Aortic smooth muscle cell (primary cell): ENCODE measurements around the gene ACTN4. TPM values are rescaled to one million over a fixed set of nuclear protein-coding genes. Genes with fewer than 3 reads are reported as not detected.

Source experiments
- total RNA-seq: library from RNA; depleted of rRNA; stranded (reverse); fragments of >200 nt; gene quantifications from 2 replicates; pipeline ENCODE4 v1.2.3, GENCODE V29; 2014

Gene ACTN4
- 256 and 342 TPM in 2 replicates for total RNA-seq

DNA sequence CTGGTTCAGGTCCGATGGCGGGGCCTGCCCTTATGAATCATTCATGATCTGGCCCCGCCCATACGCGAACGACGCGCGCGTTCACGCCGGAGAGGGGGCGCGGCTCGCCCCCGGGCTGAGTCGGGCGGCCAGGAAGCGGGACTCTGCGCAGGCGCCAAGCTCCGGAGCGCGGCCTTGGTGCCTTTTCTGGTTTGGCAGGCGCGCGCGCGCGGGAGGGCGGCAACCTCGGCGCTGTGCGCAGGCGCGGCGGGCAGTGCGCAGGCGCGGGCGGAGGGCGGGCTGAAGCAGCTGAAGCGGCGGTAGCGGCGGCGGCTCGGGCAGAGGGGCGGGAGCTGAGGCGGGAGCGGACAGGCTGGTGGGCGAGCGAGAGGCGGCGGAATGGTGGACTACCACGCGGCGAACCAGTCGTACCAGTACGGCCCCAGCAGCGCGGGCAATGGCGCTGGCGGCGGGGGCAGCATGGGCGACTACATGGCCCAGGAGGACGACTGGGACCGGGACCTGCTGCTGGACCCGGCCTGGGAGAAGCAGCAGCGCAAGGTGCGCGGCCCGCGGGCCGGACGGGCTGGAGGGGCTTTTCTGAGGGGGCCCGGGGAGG lies at the start of gene ACTN4:
TSS of gene ACTN4 (plus strand) at position 282 of the 598 bp plus-strand sequence. CDS start at position 379, 97 bp downstream.

GRCh38 chr19:38617764-38618589 lies 29.5 kb upstream of the ACTN4 start, which contains the start of gene MAP4K1:
Gene MAP4K1 (minus strand): TSS chr19:38617953. CDS start chr19:38617895, 58 bp downstream.

DNA sequence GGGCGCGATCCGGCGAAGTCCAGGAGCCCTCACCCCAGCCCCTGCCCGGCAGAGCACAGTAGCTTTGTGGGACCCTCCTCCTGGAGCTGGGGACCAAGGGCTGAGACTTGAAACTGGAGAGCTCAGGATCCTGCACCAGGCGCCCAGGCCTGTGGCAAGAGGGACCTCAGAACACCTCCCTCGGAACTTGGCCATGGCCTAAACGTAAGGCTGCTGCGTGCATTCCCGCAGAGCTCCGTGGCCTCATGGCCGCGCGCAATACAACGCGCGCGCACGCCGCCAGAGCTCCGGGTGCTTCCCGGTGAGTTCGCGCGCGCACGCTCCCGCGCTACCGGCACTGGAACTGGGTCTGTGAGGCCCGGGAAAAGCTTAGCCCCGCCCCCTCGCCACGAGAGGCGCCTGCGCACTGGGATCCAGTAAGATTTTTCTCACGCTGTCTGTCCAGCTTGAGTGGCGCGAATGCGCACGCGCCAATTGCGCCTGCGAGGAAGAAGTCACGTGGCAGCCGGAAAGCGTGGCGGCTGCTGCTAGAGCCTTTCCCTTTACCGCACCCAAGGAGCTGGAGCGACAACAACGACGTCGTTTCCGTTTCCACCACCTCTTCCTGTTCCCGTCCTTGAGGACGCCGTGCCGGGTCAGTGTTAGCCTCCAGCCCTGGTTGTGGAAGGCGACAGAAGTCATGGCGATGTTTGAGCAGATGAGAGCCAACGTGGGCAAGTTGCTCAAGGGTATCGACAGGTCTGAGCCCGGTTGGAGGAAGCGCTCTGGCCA lies 28.7 kb upstream of the ACTN4 start, which contains the start of gene EIF3K:
TSS of gene EIF3K (plus strand) at position 599 of the 771 bp plus-strand sequence. CDS start at position 680, 81 bp downstream.

DNA sequence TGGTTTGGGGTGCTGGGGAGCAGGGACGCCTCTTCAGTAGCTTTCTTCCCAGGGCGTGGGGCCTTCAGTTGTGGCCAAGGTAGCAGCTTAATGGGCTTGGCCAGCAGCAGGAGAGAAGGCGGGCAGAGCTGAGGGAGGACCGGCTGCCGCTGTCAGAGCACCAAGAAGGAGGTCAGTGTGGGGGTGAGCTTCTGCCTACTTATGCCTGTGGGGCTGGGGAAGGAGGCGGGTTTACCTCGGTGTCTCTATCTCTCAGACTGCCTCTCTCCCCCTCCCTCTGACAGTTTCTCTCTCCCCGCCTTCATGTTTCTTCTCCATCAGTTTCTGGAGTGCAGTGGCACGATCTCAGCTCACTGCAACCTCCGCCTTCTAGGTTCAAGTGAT lies 96.8 kb downstream of the ACTN4 start, which contains the start of gene CAPN12:
TSS of gene CAPN12 (minus strand) at position 177 of the 384 bp plus-strand sequence. CDS start 309 bp downstream, outside the sequence.

DNA sequence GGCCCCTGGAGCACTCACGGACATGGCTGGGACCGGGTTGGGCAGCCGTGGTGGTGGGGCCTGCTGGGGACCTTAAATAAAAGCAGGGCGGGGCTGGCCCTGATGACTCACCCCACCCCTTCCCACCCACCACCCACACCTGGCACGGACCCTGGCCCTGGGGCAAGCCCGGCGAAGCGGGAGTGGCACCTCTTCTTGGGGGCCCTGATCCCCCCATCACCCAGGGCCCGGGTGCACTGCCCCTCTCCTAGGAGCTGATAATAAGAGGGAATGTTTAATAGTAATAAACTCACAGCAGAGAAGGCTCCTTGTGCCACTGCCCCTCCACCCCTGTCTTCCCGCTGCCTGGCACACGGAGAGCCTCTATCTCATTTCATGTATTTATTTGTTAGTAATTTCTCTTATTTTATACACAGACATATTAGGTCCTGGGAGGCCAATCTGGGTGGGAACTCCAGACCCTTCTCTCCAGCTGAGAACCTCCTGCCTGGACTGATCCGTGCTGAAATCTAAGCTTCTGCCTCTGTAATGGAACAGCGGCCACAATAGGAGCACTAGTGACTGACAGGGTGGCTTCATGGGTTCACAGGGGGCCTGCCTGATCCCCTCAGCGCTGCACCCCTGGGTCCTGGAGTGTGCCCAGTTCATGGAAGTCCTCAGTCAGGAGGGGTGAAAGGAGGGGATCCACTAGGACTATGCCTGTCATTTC lies 126.2 kb downstream of the ACTN4 start, which contains the start of gene LGALS7:
TSS of gene LGALS7 (minus strand) at position 49 of the 709 bp plus-strand sequence. CDS start at position 24, 25 bp downstream.

Other genes with a start within 250 kb of the ACTN4 start
- 9.9 and 11.4 TPM in 2 replicates for gene FAM98C, start 244.6 kb upstream of the ACTN4 start, total RNA-seq
- not detected in 2 replicates for gene RASGRP4, start 221.4 kb upstream of the ACTN4 start, total RNA-seq
- gene RYR1, start 214.0 kb upstream of the ACTN4 start, total RNA-seq, result under 0.01 TPM in 2 replicates
- gene MAP4K1, start 29.7 kb upstream of the ACTN4 start, total RNA-seq, result 0.31 TPM in 1 of 2 replicates, not detected in the other
- gene EIF3K, start 28.5 kb upstream of the ACTN4 start, total RNA-seq, result 288 and 303 TPM in 2 replicates
- not detected in 2 replicates for gene CAPN12, start 96.8 kb downstream of the ACTN4 start, total RNA-seq
- 0.50 TPM in 1 of 2 replicates, not detected in the other for gene LGALS7, start 125.9 kb downstream of the ACTN4 start, total RNA-seq
- not detected in 2 replicates for gene LGALS7B, start 141.6 kb downstream of the ACTN4 start, total RNA-seq
- not detected in 2 replicates for gene LGALS4, start 165.3 kb downstream of the ACTN4 start, total RNA-seq
- gene ECH1, start 184.1 kb downstream of the ACTN4 start, total RNA-seq, result 9.8 and 10.0 TPM in 2 replicates
- 215 and 236 TPM in 2 replicates for gene HNRNPL, start 202.3 kb downstream of the ACTN4 start, total RNA-seq
- gene RINL, start 230.6 kb downstream of the ACTN4 start, total RNA-seq, result 0.66 and 0.68 TPM in 2 replicates